ENCODE data around the gene SPATS2L.

SPATS2L gene

GRCh38 chr2:200377355-200378336 is 71.2 kb downstream of the SPATS2L start:
- no peak for DNase-seq (ENCODE audit: low read depth)

DNA sequence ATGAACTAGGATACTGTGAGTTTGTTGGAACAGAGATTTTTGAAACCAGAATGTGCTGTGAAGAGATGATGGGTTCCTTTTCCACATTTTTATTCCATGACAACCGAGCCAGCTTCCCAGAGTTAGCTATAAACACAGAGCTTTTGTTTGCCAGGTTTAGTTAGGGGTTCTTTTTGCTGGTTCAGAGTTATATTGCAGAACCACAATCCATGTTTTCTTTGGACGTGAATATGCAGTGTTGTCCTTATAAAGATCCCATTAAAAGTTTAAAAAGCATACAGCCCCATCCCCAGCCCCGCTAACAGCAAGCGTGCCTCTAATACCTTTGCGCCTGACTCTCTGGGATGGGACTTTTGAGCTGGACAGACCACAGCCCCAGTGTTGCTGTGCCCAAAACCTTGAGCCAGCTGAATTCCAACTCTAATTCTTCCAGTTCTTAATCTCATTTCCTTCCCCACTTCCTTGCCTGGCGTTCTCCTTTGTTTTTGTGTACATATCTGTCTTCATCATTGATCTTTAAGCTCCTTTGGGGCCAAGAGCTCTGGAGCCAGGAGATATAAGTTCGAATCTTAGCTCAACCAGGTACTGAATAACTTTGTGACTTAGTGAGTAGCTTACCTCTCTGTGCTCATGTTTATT is 72.3 kb downstream of the SPATS2L start:
- no peak for DNase-seq (ENCODE audit: low read depth)

GRCh38 chr2:200379481-200380090 is 73.1 kb downstream of the SPATS2L start:
- DNase-seq (ENCODE audit: low read depth): no peak

DNA sequence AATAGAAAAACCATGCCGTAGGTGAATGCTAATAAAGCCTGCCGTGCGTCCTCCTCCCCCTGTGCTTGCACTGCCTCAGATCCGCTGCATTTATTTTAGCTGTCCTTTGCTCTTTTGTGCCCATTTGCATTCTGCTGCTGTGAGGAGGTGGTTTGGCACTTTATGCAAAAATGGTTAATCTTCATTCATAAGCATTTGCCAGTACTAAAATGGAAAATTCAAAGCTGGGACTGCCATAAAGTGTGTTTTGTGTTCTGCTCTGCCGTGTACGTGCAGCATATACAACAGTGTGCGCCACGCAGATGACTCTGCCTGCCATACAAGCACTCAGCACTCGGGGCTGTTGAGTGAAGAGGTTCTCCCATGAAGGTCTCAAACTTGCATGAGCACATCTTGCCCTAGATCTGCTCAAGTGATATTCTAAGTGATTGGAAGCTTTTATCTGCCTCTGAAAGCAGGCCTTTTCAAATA is 73.6 kb downstream of the SPATS2L start:
- DNase-seq (ENCODE audit: low read depth): no peak

DNA sequence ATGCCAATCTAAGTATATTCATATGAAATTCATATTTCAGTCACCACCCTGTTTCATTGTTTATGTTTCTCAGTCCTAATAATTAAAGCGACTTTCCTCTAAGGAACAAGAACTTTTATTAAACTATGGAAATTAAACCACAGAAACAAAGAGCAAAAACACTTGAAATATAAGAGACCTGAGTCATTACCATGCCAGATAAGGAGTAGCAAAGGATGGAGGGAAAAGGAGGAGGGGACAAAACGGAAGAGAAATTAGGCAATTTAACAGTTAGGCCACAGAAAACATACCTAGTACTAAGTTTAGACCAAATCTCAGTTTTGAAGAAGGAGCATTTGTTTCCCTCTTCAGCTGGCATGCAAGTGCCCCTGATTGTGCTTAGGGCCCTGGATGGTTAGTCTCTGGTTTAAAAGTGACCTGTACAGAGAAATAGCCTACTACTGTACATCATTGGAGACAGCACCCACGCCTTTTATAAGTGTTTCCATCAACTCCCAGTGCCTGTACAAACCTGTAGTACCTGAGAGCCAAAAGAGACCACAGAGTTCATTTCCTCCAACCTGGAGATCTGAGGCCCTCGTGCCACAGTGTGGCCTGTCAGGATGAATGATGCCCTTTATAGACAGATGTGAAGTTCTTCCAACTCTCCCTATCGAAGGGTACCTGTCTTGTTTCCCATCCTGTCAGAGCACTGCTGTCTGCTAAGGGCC is 74.5 kb downstream of the SPATS2L start:
- peak; percentile 66 for DNase-seq (ENCODE audit: low read depth)

GRCh38 chr2:200382874-200383273 is 76.4 kb downstream of the SPATS2L start:
- no peak for DNase-seq (ENCODE audit: low read depth)

- no peak for DNase-seq (ENCODE audit: low read depth)
These were observed 77.1 kb downstream of the SPATS2L start for GRCh38 chr2:200383380-200384110.

GRCh38 chr2:200385063-200385635 is 78.7 kb downstream of the SPATS2L start:
- no peak for DNase-seq (ENCODE audit: low read depth)

- no peak for DNase-seq (ENCODE audit: low read depth)
These were observed 86.7 kb downstream of the SPATS2L start for GRCh38 chr2:200393191-200393590.

DNA sequence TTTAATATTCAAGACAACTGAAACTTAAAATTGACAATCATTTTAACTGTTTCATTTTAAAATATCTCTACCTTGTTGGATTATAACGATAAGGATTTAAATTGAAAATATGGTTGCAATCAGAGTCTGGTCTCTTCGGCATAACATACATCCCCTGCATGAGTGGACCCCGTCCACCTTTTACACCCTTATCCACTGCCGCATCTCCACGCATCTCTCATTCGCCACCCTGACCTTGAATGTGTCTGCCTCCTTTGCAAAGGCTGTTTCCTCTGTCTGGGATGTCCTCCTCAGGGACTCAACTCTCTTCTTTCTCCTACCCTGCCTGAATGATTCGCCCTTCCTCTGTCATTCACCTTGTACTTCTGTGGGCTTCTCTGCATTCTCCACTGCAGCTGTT is 87.6 kb downstream of the SPATS2L start:
- no peak for DNase-seq (ENCODE audit: low read depth)

- DNase-seq (ENCODE audit: low read depth): no peak
These were observed 90.3 kb downstream of the SPATS2L start for GRCh38 chr2:200396781-200397242.

GRCh38 chr2:200397785-200398184 is 91.3 kb downstream of the SPATS2L start:
- DNase-seq (ENCODE audit: low read depth): peak; percentile 47

GRCh38 chr2:200399046-200399445 is 92.6 kb downstream of the SPATS2L start:
- DNase-seq (ENCODE audit: low read depth): peak; percentile 72

GRCh38 chr2:200399636-200400035 is 93.1 kb downstream of the SPATS2L start:
- DNase-seq (ENCODE audit: low read depth): no peak

GRCh38 chr2:200403814-200404213 is 97.3 kb downstream of the SPATS2L start:
- no peak for DNase-seq (ENCODE audit: low read depth)

DNA sequence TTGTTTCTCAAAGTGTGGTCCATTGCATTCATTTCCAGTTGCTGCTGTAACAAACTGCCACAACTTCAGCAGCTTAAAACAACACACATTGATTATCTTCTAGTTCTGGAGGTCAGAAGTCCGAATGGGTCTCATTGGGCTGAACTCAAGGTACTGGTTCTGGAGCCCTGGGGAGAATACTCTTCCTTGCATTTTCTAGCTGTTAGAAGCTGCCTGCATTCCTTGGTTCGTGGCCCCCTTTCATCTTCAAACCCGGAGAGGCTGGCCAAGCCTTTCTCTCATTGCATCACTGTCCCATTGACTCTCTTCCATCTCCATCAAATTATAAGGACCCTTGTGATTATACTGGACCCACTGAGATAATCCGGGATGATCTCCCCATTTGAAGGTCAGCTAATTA is 98.1 kb downstream of the SPATS2L start:
- DNase-seq (ENCODE audit: low read depth): no peak

DNA sequence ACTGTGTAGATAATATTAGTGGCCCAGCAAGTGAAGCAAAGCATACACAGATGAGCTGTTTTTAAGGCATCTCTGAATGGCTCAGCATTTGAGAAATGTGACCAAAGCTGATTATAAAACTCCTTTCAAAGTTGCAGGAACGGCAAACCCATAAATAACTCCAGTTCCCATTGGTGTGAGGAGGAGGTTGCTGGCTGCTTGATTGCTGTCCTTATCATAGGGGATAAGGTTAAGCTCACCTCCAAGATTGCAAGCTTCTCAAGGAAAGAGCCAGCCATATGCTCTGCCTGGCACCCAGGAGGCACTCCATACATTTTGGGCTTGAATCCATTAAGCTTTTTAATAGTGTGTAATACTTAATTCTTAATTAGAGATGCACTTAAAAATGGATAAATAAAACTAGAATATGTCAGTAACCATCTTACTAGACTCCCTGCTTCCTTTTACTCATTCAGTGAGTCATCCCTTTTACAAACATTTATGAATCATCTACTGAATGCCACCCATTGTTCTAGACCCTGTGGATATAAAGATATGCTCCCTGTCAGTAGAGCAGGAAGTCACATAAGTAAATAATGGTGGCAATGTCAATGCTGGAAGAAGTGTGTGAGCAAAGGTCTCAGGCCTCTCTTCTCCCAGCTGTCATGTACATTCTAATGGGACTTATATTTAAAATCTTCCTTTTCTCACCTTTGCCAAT is 99.3 kb downstream of the SPATS2L start:
- DNase-seq (ENCODE audit: low read depth): peak; percentile 89

GRCh38 chr2:200406379-200406778 is 99.9 kb downstream of the SPATS2L start:
- DNase-seq (ENCODE audit: low read depth): no peak

- peak; percentile 86 for DNase-seq (ENCODE audit: low read depth)
These were observed 102.2 kb downstream of the SPATS2L start for GRCh38 chr2:200408428-200409316.

All from HS-5 (cell line).